T1000 (cell line): Measurements from ENCODE around the gene NTPCR.
"Not testable (repeated sequence)": the region's sequence is repeated elsewhere in the genome, so short reads cannot be mapped to it uniquely, and the experiment has no call there.

Experiments
- DNase-seq: peaks from one replicate; lab custom pipeline; 2025; ENCODE audit warnings: mixed read lengths; lab: John Stamatoyannopoulos, UW

NTPCR gene

DNA sequence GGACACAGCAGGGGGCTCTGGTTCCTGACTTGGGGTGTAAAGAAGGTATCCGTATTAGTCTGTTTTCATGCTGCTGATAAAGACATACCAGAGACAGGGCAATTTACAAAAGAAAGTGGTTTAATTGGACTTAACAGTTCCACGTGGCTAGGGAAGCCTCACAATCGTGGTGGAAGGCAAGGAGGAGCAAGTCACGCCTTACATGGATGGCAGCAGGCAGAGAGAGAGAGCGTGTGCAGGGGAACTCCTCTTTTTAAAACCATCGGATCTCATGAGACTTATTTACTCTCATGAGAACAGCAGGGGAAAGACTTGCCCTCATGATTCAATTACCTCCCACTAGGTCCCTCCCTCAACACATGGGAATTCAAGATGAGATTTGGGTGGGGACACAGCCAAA, 23.2 kb upstream of the NTPCR start:
- DNase-seq = not testable (repeated sequence)

DNA sequence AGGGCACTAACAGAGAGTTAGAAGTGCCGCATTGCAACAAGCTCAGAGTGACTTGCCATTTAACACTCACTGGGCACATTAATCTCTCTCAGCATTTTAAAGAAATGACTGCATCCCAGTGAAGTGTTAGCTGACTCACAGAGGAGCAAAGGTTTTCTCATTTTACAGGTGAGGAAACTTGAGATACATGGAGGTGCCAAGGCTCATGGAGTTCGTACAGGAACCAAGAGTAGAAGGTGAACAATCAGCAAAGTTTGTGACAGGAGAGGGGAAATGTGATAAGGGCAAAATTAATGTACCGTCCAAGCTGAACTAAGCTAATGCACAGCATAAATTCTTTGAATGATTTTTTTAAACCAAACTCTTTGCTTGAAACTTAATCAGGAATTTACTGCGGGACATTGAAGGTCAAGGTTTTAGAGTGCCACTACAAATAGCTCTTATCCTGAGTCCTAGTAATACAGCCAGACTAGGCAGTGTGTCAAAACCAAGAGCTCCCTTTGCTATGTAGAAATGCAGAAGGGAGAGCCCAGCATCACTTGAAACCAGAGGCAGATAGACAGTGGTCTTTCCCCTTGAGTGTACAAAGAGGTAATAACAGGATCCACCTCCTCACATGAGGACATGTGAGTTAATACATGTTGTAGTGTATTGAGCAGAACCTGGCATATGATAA, 22.4 kb upstream of the NTPCR start:
- DNase-seq = no peak

DNA sequence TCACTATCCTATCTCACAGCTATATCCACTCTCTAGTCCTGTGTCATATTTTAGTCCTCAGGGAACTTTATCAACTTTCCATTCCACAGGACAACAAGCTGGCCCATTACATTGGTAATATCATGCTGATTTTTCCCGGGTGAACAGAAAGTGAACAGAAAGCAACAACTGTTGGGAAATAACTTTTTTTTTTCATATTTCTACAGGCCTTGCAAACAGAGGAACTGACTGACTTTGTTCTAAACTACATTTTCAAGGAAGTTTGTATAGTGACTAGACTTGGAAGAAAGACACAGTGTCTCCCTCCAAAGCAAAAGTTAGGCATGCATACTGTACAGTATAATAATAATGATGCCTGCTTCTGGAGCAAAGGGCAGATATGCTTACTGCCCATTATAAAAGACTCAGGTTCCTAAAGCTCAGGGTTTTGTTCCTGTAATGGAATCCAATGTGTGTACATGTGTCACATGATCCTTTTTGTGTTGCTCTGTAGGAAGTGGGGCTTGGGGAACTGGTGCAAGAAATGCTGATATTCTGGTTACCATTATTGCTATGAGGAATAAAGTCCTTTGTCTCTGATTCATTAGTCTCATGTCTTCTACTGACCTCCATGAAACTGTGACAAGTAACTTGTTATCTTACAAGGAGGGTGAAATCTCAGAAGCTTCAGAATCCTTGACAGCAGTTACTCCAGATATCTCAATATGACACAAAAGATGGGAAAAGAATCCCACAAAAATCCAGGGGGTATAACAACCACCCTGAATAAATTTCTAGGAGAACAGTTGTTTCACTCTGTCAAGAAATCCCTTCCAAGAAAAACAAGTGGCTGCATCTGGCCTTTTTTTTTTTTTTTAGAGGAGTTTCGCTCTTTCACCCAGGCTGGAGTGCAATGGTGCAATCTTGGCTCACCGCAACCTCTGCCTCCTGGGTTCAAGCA, 17.7 kb upstream of the NTPCR start:
- DNase-seq = no peak

DNA sequence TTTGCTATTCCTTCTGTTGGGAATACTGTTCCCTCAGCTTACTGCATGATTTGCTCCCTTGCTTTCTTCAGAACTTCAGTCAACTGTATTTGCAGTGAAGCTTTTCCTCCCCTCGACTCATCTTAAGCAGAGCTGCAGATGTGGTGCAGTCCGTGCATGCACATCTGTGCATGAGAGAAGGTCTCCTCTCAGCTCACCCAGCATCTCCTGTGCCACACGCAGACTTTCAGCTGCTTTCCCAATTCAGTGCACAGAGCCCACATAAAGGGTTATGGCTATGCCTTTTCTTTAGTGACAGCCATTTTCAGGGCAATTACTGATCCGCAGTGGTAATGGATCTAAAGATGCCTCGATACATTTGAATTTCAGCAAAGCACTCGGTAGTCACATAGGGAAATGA, 13.5 kb upstream of the NTPCR start:
- DNase-seq = no peak

DNA sequence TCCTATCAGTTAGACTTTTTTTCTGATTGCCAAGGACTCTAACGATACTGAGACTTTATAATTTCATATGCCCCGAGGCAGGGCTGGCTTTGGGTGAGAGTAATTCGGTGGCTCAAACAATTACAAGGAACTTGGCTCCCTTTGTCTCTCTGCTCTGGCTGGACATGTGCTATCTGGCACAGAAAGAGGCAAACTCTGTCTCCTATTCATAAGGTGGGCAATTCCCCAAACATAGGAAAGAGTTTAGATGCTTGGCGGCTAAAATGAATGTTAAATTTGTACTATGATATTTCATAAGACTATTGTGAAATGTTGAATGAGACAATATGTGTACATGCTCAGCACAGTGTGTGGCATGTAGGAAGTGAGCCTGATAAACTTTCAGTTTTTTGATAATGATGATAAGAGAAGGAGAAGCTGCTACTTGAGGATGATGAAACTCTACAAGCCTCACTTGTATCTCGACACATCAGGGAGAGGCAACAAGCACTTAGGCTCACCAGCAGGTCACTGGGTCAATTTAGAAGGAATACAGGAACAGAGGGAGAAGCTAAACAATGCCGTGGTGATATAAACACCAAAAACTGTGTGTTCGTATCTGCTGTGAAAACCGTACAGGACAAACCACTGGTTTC, 12.6 kb upstream of the NTPCR start:
- no peak for DNase-seq

DNA sequence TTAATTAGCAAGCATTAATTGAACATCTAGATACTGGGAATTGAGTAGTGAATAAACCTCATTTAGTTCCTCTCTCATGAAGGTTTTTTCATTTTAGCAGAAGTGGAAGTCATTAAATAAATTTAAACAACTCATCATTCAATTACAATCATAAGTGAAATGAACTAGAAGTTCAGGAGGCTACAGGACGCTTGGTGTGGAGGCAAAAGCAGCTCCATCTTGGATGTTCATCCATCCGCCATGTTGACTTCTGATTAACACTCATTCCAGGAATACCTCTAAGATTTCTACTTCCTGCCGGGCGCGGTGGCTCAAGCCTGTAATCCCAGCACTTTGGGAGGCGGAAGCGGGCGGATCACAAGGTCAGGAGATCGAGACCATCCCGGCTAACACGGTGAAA, 11.5 kb upstream of the NTPCR start:
- no peak for DNase-seq

DNA sequence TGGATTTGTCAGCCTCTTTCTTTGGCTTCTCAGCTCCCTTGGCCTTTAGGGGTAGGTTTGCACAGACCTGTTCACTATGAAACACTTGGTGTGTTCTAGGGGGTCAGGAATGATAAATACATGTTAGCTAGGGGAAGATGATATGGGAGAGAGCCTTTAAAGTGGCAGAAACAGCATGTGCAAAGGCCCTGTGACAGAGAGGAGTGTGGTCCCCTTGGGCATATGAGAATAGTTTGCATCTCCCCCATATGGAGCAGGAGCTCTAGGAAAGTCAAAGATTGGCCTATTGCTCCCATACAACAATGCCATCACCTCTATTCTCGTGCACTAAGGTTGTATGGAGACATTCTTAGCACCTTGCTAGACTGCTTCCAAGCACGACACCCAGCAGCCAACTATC, 10.7 kb upstream of the NTPCR start:
- no peak for DNase-seq

DNA sequence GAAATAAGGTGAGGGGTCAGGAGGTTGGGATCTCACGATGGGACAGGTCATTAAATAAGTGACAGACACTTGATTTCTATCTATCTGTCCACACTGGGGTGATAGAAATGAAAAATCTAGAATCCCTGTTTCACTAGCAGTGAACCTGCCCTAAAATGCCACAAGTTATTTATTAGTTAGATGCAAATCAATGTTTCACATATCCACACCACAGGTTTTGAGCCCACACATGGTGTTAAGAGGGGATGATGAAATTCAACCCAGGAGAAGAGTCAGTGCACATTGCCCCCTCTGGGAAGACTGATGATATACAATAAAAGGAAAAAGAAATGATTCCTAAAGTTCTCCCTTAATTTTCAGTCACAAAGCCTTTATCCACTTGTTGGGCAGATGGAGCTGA, 10.1 kb upstream of the NTPCR start:
- DNase-seq = no peak

DNA sequence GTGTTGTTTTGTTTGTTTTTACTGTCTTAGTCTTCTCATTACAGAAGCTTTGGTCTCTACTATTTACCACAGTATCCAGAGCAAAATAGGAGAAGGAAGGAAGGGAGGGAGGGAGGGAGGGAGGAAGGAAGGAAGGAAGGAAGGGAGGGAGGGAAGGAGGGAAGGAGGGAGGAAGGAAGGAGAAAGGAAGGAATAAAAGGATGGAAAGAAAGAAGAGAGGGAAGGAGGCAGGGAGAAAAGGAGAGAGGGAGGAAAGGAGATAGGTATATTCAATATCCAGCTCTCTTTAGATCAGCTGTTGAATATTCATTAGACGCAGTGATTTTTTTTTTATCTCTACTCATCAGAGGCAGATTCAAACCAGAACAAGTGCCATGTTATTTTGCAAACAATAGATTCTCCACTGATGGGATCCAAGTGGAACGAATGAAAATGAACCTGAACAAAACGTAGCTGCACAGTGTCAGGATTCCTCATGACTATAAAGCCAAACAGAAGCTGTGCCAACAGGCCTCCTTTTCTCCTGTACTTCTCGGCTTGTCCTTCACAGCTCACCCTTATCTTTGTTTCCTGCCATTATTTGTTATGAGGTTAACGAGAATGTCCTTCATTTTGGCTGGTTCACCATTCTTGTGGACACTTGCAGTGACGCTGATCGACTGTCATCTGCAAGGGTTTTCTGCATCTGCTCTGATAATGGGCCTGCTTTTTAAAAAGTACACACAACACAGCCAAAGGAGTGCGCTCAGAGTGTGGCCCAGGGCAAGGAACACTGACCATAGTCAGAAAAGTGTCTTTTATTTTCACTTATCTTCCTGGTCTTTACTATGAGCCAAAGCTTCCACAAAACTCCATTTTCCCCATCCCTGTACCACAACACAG, 7.8 kb upstream of the NTPCR start:
- no peak for DNase-seq

DNA sequence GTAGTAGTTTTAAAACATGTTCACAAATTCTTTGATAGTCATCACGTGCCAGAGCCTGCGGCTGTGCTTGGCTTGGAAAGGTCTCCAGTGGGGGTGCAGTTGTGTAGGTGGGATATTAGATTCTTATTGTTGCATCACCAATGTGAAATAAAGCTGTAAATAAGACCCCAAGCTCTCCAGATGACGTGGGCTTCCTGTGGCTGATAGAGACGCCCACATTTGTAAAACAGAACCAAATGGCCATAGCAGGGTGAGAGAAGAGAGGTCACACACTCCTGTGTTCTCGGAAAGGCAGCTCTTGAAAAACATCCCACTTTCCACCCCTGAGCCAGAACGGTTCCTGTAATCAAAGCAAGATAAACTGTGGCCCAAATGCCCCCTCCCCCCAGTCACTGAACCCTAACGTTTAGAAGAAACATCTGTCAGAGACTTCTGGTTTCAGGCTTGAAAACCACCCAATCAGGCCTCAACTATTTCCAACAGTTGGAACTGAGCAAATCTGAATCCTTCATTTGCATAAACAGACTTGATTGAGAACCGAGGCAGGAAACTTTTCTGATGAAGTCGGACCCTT, 6.6 kb upstream of the NTPCR start:
- no peak for DNase-seq

DNA sequence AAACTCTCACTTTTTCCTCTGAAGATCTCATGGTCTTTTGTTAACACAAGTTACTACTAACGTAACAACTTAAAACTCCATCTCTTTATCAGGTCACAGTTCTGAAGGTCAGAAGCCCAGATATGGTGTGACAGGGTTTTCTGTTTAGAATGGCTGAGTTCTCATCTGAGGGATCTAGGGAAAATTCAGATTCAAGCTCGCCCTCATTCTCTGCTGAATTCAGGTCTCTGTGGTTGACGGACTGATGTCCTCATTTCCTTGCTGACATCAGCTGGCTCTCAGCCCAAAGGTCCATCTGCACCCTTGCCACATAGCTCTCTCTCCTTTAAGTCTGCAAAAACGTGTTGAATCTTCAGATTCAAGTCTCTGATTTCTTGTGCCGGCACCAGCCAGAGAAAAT, 6.1 kb upstream of the NTPCR start:
- no peak for DNase-seq

DNA sequence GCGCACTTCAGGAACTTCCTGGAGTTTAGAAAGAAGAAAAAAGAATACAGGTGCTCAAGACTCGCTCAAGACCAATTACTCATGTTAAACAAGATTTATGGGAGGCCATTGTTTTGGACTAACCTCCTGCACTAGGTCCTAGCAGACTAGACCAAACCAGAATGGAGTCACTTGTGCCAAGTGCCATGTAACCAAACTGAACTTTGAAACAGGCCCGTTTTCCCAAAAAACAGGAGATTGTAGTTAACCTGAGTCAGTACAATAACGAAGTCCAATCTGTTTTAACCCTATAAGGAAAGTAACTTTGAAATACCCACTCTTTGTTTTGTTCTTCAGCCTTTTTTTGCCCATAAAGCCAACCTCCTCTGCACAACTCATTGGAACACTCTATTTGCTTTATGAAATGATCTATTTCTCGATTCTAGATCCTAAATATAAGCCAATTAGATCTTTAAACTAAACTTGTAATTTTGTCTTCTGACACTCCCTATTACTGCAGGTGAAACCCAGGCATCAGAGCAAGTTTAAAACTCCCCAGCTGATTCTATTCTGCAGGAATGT, 695 bp upstream of the NTPCR start:
- DNase-seq = no peak

DNA sequence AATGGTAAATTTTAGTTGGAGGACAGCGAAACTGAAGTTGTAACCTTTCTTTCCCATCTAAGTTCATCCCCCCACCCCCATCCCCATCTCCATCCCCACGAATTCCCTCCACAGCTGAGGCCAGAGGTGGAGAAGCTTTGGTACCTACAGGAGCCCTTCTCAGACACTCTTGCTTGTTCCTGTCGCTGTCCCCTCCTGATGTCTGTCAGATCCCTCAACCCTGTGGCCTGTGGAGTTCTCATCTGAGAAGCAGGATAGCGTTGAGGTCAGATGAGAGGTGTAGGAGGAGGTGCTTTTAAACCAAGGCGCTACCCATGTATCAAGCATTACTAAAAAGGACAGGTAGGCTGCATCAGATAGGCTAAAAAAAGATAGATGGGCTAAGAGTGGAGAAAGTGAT, 769 bp downstream of the NTPCR start:
- no peak for DNase-seq

DNA sequence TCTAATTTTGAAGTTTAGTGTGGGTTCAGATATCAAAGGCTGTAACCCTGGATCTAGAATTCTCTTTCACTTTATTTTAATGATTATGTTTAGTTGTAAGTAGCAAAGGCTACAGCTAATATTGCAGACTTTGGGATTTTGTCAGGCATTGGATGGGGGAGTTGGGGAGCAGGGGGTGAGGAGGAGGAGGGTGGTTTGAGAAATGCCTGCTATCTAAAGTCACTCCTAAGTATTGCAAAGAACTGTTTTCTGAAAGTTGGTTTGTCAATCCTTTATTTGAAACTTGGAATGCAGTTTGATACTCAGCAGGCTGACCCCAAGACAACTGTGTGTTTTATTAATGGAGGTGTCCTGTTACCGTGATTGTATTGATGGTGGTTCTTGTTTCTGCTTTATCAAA, 1.2 kb downstream of the NTPCR start:
- no peak for DNase-seq

DNA sequence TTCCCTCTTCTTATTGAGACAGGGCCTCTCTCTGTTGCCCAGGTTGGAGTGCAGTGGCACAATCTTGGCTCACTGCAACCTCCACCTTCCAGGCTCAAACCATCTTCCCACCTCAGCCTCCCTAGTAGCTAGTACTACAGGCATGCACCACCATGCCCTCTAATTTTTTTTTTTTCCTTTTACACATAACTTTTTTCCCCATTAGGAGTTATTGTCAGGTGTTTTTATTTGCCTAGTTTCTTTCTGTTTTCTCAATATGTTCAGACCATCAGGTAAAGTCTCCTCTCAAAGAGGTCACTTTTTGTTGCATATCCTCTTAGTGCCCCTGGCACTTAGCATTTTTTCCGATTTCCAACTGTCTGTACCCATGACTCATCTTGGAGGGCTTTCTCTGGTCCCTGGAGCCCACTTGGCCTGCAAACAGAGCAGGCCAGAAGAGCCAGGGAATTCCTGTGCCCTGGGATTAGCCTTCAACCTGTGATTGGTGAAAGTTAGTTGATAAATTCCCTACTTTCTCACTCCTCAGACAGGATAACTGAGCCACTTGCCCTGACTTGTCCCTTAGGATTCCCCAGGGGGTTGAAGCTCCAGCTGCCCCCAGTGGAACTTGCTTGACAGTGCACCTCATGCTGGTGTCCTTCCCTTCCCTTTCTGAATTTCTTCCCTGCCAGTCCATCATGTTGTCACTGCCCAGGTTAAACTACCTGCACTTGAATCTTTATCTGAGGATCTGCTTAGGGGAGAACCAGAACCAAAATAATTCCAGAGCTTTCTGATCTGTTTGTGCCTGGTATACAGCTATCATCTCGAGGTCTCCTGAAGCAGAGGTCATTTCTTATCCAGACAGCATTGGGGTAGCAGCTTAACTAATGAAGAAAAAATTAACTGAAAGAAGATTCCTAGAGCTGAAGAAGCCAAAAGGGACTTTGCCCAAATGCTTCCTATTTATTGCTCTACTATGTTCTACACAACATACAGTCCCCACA, 2.4 kb downstream of the NTPCR start:
- DNase-seq = peak; percentile 24

DNA sequence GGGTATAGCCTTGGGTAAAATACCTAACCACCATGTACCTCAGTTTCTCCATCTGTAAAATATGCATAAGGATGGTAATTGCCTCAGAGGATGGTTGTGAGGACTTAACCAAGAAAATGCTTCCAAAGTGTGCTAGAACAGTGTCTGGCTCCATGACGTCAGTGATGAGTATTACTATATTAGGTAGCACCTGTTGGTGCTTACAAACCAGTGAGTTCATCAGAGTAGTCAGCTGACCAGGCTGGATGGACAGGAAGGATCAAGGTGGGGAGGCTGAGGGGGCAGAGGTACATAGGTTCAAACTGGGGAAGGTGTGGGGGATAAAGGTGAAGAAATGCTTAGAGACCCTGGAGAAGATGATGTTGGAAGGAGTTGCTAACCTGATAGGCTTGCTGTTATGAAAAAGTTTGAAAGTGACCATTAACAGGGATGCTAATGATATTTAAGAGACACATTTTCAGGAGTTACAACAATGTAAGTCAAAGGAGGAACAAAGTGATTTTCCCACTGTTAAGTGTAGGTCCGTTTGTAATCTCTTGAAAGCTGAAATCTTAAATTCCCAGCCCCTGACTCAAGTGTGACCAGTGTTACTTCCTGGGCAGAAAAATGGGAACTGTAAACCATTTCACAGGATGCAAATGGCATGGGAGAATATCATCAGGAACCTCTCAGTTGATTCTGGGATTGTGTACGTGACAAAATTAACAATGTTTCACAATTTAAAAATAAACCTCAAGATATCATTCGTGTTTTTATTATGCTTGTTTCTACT, 4.4 kb downstream of the NTPCR start:
- DNase-seq = no peak

DNA sequence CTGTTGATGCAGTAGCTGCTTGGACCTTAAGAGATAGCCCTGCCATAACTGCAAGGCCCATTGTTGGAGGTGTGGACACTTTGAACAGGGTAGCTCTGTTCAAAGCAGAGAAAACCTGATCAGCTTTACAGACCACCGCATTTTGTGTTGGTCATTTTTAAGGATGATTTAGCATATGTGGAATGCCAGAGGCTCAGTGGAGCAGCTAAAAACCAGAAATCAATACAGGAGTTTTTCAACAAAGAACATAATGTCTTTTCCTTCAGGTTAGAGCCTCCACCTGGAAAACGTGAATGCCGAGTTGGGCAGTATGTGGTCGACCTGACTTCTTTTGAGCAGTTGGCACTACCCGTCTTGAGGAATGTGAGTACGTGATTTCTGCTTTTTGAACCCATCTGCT, 5.7 kb downstream of the NTPCR start:
- DNase-seq = no peak

DNA sequence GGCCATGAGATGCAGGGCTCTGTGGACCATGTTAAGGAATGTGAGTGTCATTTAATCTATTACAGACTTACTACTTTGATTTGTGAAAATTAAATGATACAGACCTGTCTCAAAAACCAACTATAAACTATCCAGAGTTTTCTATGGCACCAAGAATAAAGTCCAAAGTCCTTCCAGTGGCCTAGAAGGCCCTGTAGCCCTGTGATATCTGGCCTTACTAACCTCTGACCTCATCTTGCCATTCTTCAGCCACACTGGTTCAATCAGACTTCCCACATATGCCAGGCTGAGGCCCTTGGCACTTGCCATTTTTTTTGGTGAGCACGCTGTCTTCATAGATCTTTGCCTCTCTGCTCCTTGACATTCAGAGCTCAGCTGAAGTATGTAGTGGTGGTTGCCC, 7.7 kb downstream of the NTPCR start:
- no peak for DNase-seq
